KMS-11 (cell line): Measurements from ENCODE around the gene COL23A1.
"Not testable (repeated sequence)": the region's sequence is repeated elsewhere in the genome, so short reads cannot be mapped to it uniquely, and the experiment has no call there.

Experiments used
- H2AFZ ChIP-seq: fragments of 200-600 bp; sonication (generic); 2 replicates; pipeline ENCODE4 v1.6.1; 2016; ENCODE audit warnings: antibody characterized with exemption, mixed run types, low read depth
- H3K27ac ChIP-seq: fragments of 200-600 bp; sonication (generic); 2 replicates; pipeline ENCODE4 v1.6.1; 2016; ENCODE audit warnings: mild to moderate bottlenecking, mixed run types
- H3K27me3 ChIP-seq: fragments of 200-600 bp; sonication (generic); 2 replicates; pipeline ENCODE4 v1.6.1; 2017; ENCODE audit warnings: mild to moderate bottlenecking, low read depth, mixed run types, moderate library complexity; ENCODE audit not compliant: insufficient read depth
- H3K36me3 ChIP-seq: fragments of 200-600 bp; sonication (generic); 2 replicates; pipeline ENCODE4 v1.6.1; 2017; ENCODE audit warnings: mild to moderate bottlenecking, mixed run types; ENCODE audit not compliant: insufficient read depth
- H3K4me1 ChIP-seq: fragments of 200-600 bp; sonication (generic); 2 replicates; pipeline ENCODE4 v1.6.1; 2016; ENCODE audit warnings: mild to moderate bottlenecking, low read depth, mixed run types; ENCODE audit not compliant: poor library complexity, severe bottlenecking
- H3K4me2 ChIP-seq: fragments of 200-600 bp; sonication (generic); 2 replicates; pipeline ENCODE4 v1.7.0; 2016; ENCODE audit warnings: mild to moderate bottlenecking, mixed run types
- H3K4me3 ChIP-seq: fragments of 200-600 bp; sonication (generic); IDR thresholded peaks from 2 replicates; pipeline ENCODE4 v1.6.1; 2017; ENCODE audit warnings: low read depth, low read length, mixed read lengths; ENCODE audit not compliant: insufficient read depth
- H3K79me2 ChIP-seq: fragments of 200-600 bp; sonication (generic); 2 replicates; pipeline ENCODE4 v1.6.1; 2016; ENCODE audit warnings: low read depth, mixed run types; ENCODE audit not compliant: insufficient read depth
- H3K9ac ChIP-seq: fragments of 200-600 bp; sonication (generic); 2 replicates; pipeline ENCODE4 v1.6.1; 2016; ENCODE audit warnings: mild to moderate bottlenecking, mixed run types
- H4K20me1 ChIP-seq: fragments of 200-600 bp; sonication (generic); 2 replicates; pipeline ENCODE4 v1.6.1; 2016; ENCODE audit warnings: mild to moderate bottlenecking, mixed run types; ENCODE audit not compliant: insufficient read depth
- TF ChIP-seq, protein P1 (sequence below): fragments of 200-600 bp; sonication (generic); conservative IDR thresholded peaks from 2 replicates; pipeline ENCODE4 v1.6.1; 2017; ENCODE audit warnings: low read depth, mild to moderate bottlenecking, antibody characterized with exemption, low read length, moderate library complexity, mixed read lengths

COL23A1 gene

DNA sequence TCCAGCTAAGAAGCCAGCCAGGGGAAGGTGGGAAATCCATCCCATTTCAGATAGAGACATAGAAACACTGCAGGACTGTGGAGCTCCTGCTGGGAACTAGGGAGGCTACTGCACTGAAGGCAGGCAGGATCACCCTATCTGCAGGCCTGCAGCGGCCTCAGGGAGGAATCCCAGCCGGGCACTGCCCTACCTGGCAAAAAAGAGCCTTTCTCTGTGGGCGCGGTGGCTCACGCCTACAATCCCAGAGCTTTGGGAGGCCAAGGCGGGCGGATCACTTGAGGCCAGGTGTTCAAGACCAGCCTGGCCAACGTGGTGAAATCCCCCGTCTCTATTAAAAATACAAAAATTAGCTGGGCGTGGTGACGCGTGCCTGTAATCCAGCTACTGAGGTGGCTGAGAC, 286.2 kb downstream of the COL23A1 start:
- H3K27ac ChIP-seq: no peak overlapping the region
- no peaks in the 10 kb centered on the region for H3K36me3 ChIP-seq
- no peak overlapping the region for H2AFZ ChIP-seq
- H3K4me1 ChIP-seq: no peaks in the 10 kb centered on the region
- no peaks in the 10 kb centered on the region; the same call in 1 of the 2 replicates for H3K27me3 ChIP-seq
- H3K4me3 ChIP-seq: no peak overlapping the region
- H4K20me1 ChIP-seq: no peaks in the 10 kb centered on the region
- no peak overlapping the region for H3K4me2 ChIP-seq
- H3K9ac ChIP-seq: no peak overlapping the region
- H3K79me2 ChIP-seq: no peaks in the 10 kb centered on the region
- TF ChIP-seq, protein P1, sequence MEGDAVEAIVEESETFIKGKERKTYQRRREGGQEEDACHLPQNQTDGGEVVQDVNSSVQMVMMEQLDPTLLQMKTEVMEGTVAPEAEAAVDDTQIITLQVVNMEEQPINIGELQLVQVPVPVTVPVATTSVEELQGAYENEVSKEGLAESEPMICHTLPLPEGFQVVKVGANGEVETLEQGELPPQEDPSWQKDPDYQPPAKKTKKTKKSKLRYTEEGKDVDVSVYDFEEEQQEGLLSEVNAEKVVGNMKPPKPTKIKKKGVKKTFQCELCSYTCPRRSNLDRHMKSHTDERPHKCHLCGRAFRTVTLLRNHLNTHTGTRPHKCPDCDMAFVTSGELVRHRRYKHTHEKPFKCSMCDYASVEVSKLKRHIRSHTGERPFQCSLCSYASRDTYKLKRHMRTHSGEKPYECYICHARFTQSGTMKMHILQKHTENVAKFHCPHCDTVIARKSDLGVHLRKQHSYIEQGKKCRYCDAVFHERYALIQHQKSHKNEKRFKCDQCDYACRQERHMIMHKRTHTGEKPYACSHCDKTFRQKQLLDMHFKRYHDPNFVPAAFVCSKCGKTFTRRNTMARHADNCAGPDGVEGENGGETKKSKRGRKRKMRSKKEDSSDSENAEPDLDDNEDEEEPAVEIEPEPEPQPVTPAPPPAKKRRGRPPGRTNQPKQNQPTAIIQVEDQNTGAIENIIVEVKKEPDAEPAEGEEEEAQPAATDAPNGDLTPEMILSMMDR: no peak

DNA sequence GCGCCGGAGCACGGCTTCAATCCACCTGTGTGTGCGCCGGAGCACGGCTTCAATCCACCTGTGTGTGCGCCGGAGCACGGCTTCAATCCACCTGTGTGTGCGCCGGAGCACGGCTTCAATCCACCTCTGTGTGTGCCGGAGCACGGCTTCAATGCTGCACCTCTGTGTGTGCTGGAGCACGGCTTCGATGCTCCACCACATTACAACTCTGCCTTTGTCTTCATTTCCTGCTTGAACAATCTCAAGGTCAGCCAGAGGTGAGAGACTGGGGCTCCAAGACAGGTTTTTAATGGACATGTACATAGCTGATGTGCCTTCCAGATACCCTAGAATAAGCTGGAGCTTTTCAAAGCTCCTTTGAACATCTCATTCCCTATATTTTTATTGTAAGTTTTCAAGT, 287.9 kb downstream of the COL23A1 start:
- not testable (repeated sequence) for H3K27ac ChIP-seq, H3K27me3 ChIP-seq, H3K79me2 ChIP-seq, H3K4me3 ChIP-seq, H3K4me2 ChIP-seq, H3K4me1 ChIP-seq, H4K20me1 ChIP-seq, H2AFZ ChIP-seq, H3K9ac ChIP-seq, H3K36me3 ChIP-seq

- H3K4me3 ChIP-seq: no peak overlapping the region
- no peaks in the 10 kb centered on the region; the same call in 1 of the 2 replicates for H3K27me3 ChIP-seq
- H3K4me1 ChIP-seq: no peaks in the 10 kb centered on the region
- H3K9ac ChIP-seq: no peak overlapping the region
- TF ChIP-seq, protein P1: no peak
- H3K27ac ChIP-seq: no peak overlapping the region
- no peak overlapping the region for H2AFZ ChIP-seq
- no peaks in the 10 kb centered on the region for H3K36me3 ChIP-seq
- H4K20me1 ChIP-seq: no peaks in the 10 kb centered on the region
- H3K4me2 ChIP-seq: no peak overlapping the region
- H3K79me2 ChIP-seq: no peaks in the 10 kb centered on the region
Measured at GRCh38 chr5:178301641-178302040, 288.6 kb downstream of the COL23A1 start.

GRCh38 chr5:178298283-178298807, 291.8 kb downstream of the COL23A1 start:
- H3K79me2 ChIP-seq: no peaks in the 10 kb centered on the region
- no peaks in the 10 kb centered on the region for H3K36me3 ChIP-seq
- TF ChIP-seq, protein P1: no peak
- H3K27ac ChIP-seq: no peak overlapping the region
- H3K4me3 ChIP-seq: no peak overlapping the region
- no peaks in the 10 kb centered on the region for H4K20me1 ChIP-seq
- H3K27me3 ChIP-seq: no peaks in the 10 kb centered on the region; the same call in 1 of the 2 replicates
- H3K4me1 ChIP-seq: no peaks in the 10 kb centered on the region
- no peak overlapping the region for H3K4me2 ChIP-seq
- no peak overlapping the region for H3K9ac ChIP-seq
- no peak overlapping the region for H2AFZ ChIP-seq

GRCh38 chr5:178297751-178298150, 292.4 kb downstream of the COL23A1 start:
- no peaks in the 10 kb centered on the region; the same call in 1 of the 2 replicates for H3K27me3 ChIP-seq
- H3K27ac ChIP-seq: no peak overlapping the region
- TF ChIP-seq, protein P1: no peak
- H3K9ac ChIP-seq: no peak overlapping the region
- H4K20me1 ChIP-seq: no peaks in the 10 kb centered on the region
- no peaks in the 10 kb centered on the region for H3K36me3 ChIP-seq
- H3K79me2 ChIP-seq: no peaks in the 10 kb centered on the region
- no peak overlapping the region for H3K4me2 ChIP-seq
- H3K4me3 ChIP-seq: no peak overlapping the region
- H3K4me1 ChIP-seq: no peaks in the 10 kb centered on the region
- H2AFZ ChIP-seq: no peak overlapping the region
